ENCODE measurements around the gene AHRR. TPM values are rescaled to one million over a fixed set of nuclear protein-coding genes. Genes with fewer than 3 reads are reported as not detected.
A peak's percentile ranks its signal among the peaks of the same experiment; 100 is the strongest.

AHRR gene
- total and polyA plus RNA-seq, 9 of the 15 experiments (the other 6 are each of a cell fraction or from before 2014, with no cell fraction given) = 0.06 to 1.6 (median 0.75) TPM; not detected in 1

DNA sequence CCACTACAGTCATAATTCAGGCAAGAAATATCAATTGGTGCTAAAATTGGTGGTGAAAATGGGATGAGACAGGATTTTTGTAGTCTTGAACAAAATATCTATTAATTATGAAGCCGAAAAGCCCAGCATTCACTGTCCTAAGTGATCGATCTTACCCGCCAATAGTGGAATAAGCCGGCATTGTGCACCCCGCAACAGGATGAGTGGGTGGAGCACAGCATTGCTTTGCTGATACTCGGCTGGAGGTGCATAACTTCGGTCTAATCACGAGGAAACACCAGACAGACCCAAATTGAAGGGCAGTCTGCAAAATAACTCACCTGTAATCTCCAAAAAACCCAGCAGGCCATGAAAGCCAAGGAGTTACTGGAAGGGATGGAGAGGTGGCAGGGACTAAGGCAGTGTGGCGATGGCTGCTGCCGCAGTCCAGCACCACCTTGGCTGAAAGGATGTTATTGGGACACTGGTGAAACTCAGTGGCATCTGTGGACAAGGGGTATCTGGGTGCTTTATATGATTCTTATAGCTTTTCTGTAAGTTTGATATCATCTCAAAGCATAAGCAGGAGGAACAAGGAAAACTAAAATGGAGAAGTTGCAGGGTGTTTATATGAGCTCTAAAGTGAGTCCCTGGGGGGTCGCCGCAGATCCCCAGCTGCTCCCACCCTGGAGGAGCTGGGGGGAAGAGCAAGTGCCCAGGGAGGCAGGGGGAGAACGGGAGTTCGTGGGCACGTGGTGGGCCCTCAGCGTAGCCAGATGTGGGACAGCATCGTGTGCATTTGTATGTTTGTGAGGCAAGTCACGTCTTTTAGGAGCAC lies 45.2 kb downstream of the AHRR start (continued):
- TF ChIP-seq, protein P1, sequence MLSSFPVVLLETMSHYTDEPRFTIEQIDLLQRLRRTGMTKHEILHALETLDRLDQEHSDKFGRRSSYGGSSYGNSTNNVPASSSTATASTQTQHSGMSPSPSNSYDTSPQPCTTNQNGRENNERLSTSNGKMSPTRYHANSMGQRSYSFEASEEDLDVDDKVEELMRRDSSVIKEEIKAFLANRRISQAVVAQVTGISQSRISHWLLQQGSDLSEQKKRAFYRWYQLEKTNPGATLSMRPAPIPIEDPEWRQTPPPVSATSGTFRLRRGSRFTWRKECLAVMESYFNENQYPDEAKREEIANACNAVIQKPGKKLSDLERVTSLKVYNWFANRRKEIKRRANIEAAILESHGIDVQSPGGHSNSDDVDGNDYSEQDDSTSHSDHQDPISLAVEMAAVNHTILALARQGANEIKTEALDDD (IDR thresholded peaks at IDR 0.05) = no peak

DNA sequence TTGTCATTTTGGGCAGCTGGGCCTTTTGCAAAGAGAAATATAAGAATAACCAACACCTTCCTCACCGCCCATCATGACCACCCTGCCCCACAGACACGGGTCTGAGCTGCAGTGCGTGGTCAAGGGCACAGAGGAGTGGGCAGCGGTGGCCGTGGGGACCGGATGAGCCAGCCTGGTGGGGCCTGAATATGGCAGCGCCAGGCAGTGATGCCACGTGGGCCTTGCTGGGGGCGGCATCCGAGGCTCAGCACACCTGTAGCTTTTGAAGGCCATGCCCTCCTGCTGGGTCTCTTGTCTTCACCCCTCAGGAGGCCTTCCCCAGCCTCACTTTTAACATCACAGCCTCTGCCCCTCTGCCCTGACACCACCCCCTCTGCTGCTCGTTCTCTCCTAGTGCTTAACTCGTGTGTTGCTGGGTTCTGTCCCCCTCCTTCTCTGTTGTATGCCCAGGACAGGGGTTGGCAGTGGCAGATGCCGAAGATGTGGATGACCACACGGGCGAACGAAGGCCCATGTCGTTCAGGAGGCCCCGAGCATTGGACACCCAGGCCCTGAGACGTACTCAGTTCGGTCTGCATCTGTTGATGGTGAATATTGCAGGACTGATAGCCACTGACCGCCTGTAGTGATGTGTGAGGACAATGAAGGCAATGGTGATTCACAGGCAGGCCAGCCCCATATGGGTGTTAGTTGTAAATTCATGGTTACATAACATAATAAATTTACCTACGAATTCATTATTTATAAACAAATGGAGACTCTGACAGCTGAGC lies 46.0 kb downstream of the AHRR start:
- H3K9me3 ChIP-seq (replicated peaks; ENCODE audit: control insufficient read depth, insufficient read depth, low read depth, low read length) = no peaks in the 10 kb centered on the region
- in situ Hi-C loops (cut with MboI) (no loop called here), intact Hi-C loops (cut with micrococcal nuclease) (no loop called here)
- WGBS (ENCODE audit: insufficient coverage, low coverage, missing lambda C conversion rate) = 2% methylated on average over 22 of the region's 22 CpGs
- BruUV-seq (replicated peaks) = no TSS peak
- no peak for FAIRE-seq
- no peaks in the 10 kb centered on the region; a peak in 1 of 5 replicates for H3K4me1 ChIP-seq (replicated peaks in 1 of 2; ENCODE audit: control insufficient read depth in 2 of 2, insufficient read depth in 2 of 2, low read length in 2 of 2)
- H3K9ac ChIP-seq (ENCODE audit: insufficient read depth in 1 of 2, low read depth in 2 of 2, low read length in 2 of 2) = no peak overlapping the region
- peaks cover 38% of the 10 kb centered on the region for H4K20me1 ChIP-seq (replicated peaks; ENCODE audit: control insufficient read depth, insufficient read depth, low read length)
- H3K79me2 ChIP-seq (ENCODE audit: control insufficient read depth, insufficient read depth, low read length) = no peaks in the 10 kb centered on the region
- no peaks in the 10 kb centered on the region for H3K9me1 ChIP-seq (ENCODE audit: control insufficient read depth, insufficient read depth, low read length)
- H3K36me3 ChIP-seq (ENCODE audit: control insufficient read depth, insufficient read depth, low read length) = no peaks in the 10 kb centered on the region
- 0 out of 3 replicates have a peak, but pooled peaks have one; percentile 15 for ATAC-seq
- H3K27me3 ChIP-seq (ENCODE audit: control insufficient read depth in 2 of 2, insufficient read depth in 2 of 2, low read length in 2 of 2) = peaks cover 52 to 61% of the 10 kb centered on the region in 2 experiments; a peak in 4 of 5 replicates
- H3K4me2 ChIP-seq (ENCODE audit: insufficient read depth, low read length) = no peak overlapping the region
- no peak for DNase-seq (ENCODE audit: extremely low read depth in 1 of 4, low spot score in 3 of 4)
- no peak overlapping the region for H2AFZ ChIP-seq (ENCODE audit: low read depth, low read length)
- no peak overlapping the region for H3K4me3 ChIP-seq
- POLR2A ChIA-PET = interaction anchor here (0.8 kb wide), 1 partner anchor 28 kb away, joined by 3 read pairs; no protein-coding TSS in a partner anchor
- H3K27ac ChIP-seq (ENCODE audit: extremely low read depth, low read depth, low read length) = no peak overlapping the region
- CTCF ChIA-PET (ENCODE audit: low intra/inter-chr PET ratio) = no interaction called here
- TF ChIP-seq HDAC2 (IDR thresholded peaks at IDR 0.05) = no peak
- no peak for TF ChIP-seq GATAD2A (IDR thresholded peaks at IDR 0.05)
- TF ChIP-seq ZNF121 (CRISPR knock-in tag; conservative IDR thresholded peaks at IDR 0.05) = no peak
- no peak for TF ChIP-seq ZNF408 (CRISPR knock-in tag; IDR thresholded peaks at IDR 0.05; ENCODE audit: low read depth)
- TF ChIP-seq, protein P2, sequence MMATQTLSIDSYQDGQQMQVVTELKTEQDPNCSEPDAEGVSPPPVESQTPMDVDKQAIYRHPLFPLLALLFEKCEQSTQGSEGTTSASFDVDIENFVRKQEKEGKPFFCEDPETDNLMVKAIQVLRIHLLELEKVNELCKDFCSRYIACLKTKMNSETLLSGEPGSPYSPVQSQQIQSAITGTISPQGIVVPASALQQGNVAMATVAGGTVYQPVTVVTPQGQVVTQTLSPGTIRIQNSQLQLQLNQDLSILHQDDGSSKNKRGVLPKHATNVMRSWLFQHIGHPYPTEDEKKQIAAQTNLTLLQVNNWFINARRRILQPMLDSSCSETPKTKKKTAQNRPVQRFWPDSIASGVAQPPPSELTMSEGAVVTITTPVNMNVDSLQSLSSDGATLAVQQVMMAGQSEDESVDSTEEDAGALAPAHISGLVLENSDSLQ (IDR thresholded peaks at IDR 0.05) = no peak
- TF ChIP-seq, protein P3, sequence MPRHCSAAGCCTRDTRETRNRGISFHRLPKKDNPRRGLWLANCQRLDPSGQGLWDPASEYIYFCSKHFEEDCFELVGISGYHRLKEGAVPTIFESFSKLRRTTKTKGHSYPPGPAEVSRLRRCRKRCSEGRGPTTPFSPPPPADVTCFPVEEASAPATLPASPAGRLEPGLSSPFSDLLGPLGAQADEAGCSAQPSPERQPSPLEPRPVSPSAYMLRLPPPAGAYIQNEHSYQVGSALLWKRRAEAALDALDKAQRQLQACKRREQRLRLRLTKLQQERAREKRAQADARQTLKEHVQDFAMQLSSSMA (CRISPR knock-in tag; IDR thresholded peaks at IDR 0.05) = no peak
- TF ChIP-seq ZNF79 (CRISPR knock-in tag; IDR thresholded peaks at IDR 0.05; ENCODE audit: low read depth) = no peak
- TF ChIP-seq, protein P4, sequence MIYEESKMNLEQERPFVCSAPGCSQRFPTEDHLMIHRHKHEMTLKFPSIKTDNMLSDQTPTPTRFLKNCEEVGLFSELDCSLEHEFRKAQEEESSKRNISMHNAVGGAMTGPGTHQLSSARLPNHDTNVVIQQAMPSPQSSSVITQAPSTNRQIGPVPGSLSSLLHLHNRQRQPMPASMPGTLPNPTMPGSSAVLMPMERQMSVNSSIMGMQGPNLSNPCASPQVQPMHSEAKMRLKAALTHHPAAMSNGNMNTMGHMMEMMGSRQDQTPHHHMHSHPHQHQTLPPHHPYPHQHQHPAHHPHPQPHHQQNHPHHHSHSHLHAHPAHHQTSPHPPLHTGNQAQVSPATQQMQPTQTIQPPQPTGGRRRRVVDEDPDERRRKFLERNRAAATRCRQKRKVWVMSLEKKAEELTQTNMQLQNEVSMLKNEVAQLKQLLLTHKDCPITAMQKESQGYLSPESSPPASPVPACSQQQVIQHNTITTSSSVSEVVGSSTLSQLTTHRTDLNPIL (CRISPR knock-in tag; IDR thresholded peaks at IDR 0.05) = no peak
- no peak for TF ChIP-seq SMAD4 (CRISPR knock-in tag; conservative IDR thresholded peaks at IDR 0.05)
- no peak for TF ChIP-seq HMG20B (CRISPR knock-in tag; IDR thresholded peaks at IDR 0.05)
- TF ChIP-seq ZBTB7A (IDR thresholded peaks at IDR 0.05; ENCODE audit: borderline replicate concordance, control insufficient read depth, low read depth, low read length) = no peak
- TF ChIP-seq CBX2 (IDR thresholded peaks at IDR 0.05; ENCODE audit: insufficient read depth, low read length, poor library complexity, severe bottlenecking) = no peak
- no peak for TF ChIP-seq ETV6 (IDR thresholded peaks at IDR 0.05; ENCODE audit: borderline replicate concordance in 1 of 2, low read depth in 2 of 2, low read length in 1 of 2)
- TF ChIP-seq ETV6 (CRISPR knock-in tag; IDR thresholded peaks at IDR 0.05; ENCODE audit: borderline replicate concordance) = no peak
